Measurements from ENCODE around the gene MPND.

DNA sequence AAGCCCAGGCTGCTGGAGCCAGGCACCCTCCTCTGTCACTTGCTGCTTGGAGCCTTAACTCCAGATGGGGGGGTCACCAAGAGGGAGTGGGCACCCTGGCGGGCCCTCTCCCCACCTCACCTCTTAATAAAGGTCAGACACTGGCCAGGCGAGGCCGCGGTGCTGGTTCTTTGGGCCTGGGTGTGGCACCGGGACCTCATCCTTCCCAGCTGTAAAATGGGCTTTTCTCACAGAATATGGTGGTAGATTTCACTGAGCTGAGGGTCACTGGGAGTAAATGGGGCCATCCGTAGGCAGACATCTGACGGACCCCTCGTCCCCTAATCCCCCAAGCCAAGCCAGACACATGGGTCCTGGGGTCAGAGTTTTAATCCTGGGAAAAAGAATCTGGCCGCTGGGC, 19.7 kb upstream of the MPND start:
- TF ChIP-seq, protein P1, sequence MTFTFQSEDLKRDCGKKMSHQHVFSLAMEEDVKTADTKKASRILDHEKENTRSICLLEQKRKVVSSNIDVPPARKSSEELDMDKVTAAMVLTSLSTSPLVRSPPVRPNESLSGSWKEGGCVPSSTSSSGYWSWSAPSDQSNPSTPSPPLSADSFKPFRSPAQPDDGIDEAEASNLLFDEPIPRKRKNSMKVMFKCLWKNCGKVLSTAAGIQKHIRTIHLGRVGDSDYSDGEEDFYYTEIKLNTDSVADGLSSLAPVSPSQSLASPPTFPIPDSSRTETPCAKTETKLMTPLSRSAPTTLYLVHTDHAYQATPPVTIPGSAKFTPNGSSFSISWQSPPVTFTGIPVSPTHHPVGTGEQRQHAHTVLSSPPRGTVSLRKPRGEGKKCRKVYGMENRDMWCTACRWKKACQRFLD (tag by site-specific recombination; IDR thresholded peaks at IDR 0.05) = no peak
- TF ChIP-seq, protein P2, sequence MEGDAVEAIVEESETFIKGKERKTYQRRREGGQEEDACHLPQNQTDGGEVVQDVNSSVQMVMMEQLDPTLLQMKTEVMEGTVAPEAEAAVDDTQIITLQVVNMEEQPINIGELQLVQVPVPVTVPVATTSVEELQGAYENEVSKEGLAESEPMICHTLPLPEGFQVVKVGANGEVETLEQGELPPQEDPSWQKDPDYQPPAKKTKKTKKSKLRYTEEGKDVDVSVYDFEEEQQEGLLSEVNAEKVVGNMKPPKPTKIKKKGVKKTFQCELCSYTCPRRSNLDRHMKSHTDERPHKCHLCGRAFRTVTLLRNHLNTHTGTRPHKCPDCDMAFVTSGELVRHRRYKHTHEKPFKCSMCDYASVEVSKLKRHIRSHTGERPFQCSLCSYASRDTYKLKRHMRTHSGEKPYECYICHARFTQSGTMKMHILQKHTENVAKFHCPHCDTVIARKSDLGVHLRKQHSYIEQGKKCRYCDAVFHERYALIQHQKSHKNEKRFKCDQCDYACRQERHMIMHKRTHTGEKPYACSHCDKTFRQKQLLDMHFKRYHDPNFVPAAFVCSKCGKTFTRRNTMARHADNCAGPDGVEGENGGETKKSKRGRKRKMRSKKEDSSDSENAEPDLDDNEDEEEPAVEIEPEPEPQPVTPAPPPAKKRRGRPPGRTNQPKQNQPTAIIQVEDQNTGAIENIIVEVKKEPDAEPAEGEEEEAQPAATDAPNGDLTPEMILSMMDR (tag by site-specific recombination; IDR thresholded peaks at IDR 0.05) = no peak
- TF ChIP-seq, protein P3, sequence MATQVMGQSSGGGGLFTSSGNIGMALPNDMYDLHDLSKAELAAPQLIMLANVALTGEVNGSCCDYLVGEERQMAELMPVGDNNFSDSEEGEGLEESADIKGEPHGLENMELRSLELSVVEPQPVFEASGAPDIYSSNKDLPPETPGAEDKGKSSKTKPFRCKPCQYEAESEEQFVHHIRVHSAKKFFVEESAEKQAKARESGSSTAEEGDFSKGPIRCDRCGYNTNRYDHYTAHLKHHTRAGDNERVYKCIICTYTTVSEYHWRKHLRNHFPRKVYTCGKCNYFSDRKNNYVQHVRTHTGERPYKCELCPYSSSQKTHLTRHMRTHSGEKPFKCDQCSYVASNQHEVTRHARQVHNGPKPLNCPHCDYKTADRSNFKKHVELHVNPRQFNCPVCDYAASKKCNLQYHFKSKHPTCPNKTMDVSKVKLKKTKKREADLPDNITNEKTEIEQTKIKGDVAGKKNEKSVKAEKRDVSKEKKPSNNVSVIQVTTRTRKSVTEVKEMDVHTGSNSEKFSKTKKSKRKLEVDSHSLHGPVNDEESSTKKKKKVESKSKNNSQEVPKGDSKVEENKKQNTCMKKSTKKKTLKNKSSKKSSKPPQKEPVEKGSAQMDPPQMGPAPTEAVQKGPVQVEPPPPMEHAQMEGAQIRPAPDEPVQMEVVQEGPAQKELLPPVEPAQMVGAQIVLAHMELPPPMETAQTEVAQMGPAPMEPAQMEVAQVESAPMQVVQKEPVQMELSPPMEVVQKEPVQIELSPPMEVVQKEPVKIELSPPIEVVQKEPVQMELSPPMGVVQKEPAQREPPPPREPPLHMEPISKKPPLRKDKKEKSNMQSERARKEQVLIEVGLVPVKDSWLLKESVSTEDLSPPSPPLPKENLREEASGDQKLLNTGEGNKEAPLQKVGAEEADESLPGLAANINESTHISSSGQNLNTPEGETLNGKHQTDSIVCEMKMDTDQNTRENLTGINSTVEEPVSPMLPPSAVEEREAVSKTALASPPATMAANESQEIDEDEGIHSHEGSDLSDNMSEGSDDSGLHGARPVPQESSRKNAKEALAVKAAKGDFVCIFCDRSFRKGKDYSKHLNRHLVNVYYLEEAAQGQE (tag by site-specific recombination; IDR thresholded peaks at IDR 0.05) = no peak
- TF ChIP-seq ZSCAN30 (tag by site-specific recombination; IDR thresholded peaks at IDR 0.05) = no peak
- TF ChIP-seq ZNF184 (tag by site-specific recombination; IDR thresholded peaks at IDR 0.05) = no peak
- no peak for TF ChIP-seq ZNF560 (tag by site-specific recombination; IDR thresholded peaks at IDR 0.05; ENCODE audit: borderline replicate concordance)
- no peak for TF ChIP-seq OSR2 (tag by site-specific recombination; IDR thresholded peaks at IDR 0.05)
- no peak for TF ChIP-seq YY1 (tag by site-specific recombination; IDR thresholded peaks at IDR 0.05)
- TF ChIP-seq SALL2 (tag by site-specific recombination; IDR thresholded peaks at IDR 0.05; ENCODE audit: borderline replicate concordance) = no peak
- TF ChIP-seq BCL11A (tag by site-specific recombination; IDR thresholded peaks at IDR 0.05; ENCODE audit: low read depth) = no peak
- no peak for TF ChIP-seq ZNF37A (tag by site-specific recombination; IDR thresholded peaks at IDR 0.05)

Data from HEK293 (cell line).